GM21423 (cell line): Measurements from ENCODE around the gene BORA.
"Not testable (repeated sequence)": the region's sequence is repeated elsewhere in the genome, so short reads cannot be mapped to it uniquely, and the experiment has no call there.

Experiments used
- ATAC-seq: cut with Tn5 transposase; IDR thresholded peaks from one replicate; pipeline ENCODE4 v1.9.1; 2021; ENCODE audit warnings: mild to moderate bottlenecking, moderate library complexity; ENCODE audit not compliant: unreplicated experiment

BORA gene

GRCh38 chr13:72760189-72760588 is 32.5 kb downstream of the BORA start:
- no peak for ATAC-seq

GRCh38 chr13:72763411-72763810 is 35.7 kb downstream of the BORA start:
- no peak for ATAC-seq

- no peak for ATAC-seq
Observed at GRCh38 chr13:72774019-72774418, 46.3 kb downstream of the BORA start.

- ATAC-seq: peak; percentile 97
Observed at GRCh38 chr13:72781451-72782439, 54.0 kb downstream of the BORA start, which contains the start of the genes DIS3 and PIBF1. DIS3 (minus strand) TSS chr13:72781900; CDS start chr13:72781832, 68 bp downstream. PIBF1 (plus strand) TSS chr13:72782133; CDS start chr13:72783470, 1,337 bp downstream.

- ATAC-seq: no peak
Observed at GRCh38 chr13:72782717-72783116, 55.0 kb downstream of the BORA start.

- not testable (repeated sequence) for ATAC-seq
Observed at GRCh38 chr13:72784679-72785078, 57.0 kb downstream of the BORA start.

GRCh38 chr13:72788831-72789230 is 61.1 kb downstream of the BORA start:
- no peak for ATAC-seq

GRCh38 chr13:72792640-72793039 is 64.9 kb downstream of the BORA start:
- ATAC-seq: no peak

- no peak for ATAC-seq
Observed at GRCh38 chr13:72798817-72799216, 71.1 kb downstream of the BORA start.

GRCh38 chr13:72804301-72804700 is 76.6 kb downstream of the BORA start:
- ATAC-seq: no peak
